ENCODE measurements around the gene FAM187B. TPM values are rescaled to one million over a fixed set of nuclear protein-coding genes. Genes with fewer than 3 reads are reported as not detected.
A peak's percentile ranks its signal among the peaks of the same experiment; 100 is the strongest.

The FAM187B gene
- total RNA-seq: not detected

DNA sequence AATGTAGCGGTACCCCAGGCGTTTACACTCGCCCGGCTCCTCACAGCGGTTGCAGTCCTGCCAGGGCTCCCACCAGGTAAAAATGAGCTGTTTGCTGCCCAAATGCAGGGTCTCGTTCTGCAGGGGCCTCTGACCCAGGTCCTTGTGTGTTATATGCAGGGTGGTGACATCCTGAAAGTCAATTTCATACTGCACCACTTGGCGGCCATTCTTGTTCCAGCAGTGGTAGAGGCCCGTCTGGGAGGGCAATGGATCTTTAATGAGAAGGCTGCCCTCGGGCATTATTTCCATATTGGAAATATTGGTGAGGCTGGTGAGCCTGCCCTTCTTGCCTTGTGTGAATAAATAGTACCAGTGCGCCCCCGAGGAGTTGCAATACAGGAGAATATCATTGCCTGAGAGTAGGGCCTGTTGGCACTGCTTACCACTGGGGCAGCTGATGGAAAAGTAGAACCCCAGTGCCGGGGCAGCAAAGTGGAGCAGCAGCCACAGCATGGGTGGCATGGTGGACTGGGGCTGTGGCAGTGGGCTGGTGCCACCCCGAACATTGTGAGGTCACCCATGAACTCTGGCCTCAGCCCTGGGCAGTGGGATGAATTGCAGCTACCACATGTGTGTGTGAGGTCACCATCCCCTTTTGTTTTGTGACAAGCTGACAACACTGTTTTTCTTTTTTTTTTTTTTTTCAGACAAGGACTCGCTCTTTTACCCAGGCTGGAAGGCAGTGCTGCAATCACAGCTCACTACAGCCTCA, at the start of gene FAM187B:
Gene FAM187B, minus strand, starts transcription at position 563 of the 754 bp plus-strand sequence. Its CDS starts 59 bp downstream, at position 504.
- FAIRE-seq (no peak), DNase-seq (ENCODE audit: low spot score in 2 of 2) (no peak)

DNA sequence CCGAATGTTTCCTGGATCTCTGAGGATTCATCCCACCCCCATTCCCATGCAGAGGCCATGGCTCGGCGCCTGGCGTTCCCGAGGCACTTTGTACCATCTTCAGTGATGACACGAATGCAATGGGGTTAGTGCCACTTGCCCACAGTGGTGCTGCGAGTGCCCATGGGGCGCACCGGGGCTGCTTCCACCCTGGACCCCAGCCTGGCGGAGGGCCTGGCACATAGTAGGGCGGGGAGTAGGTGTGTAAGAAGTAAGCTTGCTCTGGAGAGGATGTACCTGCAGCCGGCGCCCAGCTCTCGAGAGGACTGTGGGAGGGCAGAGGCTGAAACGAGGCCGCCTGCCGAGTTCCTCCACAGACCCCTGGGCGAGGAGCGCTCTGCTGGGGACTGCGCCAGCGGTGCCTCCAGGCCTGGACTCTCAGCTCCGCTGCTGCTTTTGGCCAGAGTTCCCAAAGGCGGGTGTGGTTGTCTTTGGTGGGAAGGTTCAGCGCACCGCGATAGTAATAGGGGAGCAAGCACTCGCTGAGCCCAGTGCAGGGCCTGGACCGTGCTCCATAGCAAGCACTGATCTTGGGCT, 48.3 kb upstream of the FAM187B start:
- FAIRE-seq: no peak
- no peak for DNase-seq (ENCODE audit: low spot score in 2 of 2)

DNA sequence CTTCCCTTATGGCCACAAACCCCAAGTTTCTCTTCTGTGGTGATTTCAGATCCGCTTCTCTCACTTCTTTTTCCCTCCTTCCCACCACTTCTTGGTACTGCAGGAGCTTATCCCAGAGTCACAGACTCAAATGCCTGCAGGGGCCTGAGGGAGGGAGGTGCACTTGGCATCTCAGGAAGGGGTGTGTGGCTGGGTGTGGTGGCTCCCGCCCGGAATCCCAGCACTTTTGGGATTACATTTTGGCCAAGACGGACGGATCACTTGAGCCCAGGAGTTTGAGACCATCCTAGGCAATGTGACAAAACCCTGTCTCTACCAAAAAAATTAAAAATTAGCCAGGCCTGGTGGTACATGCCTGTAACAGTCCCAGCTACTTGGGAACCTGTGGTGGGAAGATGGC, 45.8 kb upstream of the FAM187B start:
- DNase-seq (ENCODE audit: low spot score in 2 of 2) (no peak), FAIRE-seq (no peak)

DNA sequence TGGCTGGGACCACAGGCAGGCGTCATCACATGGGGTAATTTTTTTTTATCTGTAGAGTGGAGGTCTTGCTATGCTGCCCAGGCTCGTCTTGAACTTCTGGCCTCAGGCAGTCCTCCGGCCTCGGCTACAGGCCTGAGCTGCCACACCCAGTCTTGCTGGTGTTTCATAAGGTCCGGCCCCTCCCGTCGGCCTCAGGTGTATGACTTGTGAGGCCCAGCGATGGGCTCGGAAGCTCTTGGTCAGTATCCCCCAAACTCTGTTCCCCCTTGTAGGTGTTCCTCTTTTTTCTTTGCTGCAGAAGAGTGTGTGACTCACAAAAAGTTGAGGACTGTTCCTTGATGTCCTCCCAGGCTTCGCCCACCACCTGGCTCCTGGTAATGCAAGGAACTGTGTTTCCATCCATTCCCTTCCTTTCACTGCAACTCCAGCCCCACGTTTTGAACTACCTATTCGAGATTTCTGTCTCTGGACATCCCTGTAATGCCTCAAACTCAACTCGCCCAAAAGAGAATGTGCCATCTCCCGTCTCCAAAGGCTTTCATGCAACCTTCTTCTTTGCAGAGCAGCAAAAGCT, 45.2 kb upstream of the FAM187B start:
- FAIRE-seq (no peak), DNase-seq (ENCODE audit: low spot score in 2 of 2) (no peak)

DNA sequence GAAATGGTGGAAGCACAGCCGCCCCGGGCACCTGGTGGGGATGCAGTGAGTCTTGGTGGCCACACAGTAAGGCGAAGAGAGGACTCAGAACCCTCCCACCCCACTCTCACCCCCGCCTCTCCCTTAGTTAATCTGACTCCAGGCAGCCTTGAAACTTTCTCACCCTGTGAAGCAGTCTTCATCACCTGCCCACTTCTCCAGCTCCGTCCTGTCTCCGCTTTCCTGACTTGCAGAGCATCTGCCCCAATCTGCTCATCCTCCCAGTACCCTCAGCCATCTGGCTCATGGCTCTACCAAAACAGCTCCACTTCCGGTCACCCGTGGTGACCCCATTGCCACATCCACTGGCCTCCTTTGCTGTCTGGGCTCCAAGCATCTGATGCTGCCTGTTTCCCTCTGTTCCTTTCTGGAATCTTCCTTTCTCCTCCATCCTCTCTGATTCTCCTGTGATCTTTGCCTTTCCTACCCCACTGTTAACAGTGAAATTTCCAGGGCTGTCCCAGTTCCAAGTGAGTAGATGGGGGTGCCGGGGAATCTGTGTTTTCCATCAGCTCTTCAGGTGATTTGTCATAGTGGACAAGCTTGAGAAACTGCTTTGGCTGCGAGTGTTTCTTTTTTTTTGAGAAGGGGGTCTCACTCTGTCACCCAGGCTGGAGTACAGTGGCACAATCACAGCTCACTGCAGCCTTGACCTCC, 44.6 kb upstream of the FAM187B start:
- DNase-seq (ENCODE audit: low spot score in 2 of 2) (no peak), FAIRE-seq (no peak)

DNA sequence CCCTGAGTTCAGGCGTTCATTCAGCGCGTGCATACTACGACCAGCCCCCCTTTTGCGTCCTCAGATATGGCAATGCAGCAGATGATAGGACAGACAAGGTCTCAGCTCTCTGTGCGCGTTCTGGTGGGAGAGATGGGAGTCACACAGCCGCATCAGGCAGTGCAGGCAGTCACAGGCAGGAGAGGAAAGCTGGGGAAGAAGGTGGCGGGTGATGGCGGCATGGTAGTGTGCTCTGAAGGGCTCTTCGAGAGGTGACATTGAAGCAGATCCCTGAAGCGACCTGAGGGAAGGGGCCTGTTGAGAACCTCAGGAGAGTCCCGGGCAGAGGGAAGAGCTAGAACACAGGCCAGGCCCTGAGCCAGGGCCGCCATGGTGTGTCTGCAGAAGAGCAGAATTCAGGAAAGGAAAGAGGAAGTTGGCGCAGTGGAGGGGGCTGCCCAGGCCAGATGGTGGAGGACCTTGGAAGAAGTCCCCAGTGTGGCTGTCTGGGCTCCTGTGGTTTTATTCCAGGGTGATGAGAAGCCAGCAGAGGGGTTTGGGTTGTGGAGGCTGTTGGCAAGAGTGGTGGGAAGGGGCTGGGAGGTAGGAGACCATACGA, 43.7 kb upstream of the FAM187B start:
- no peak for FAIRE-seq
- DNase-seq (ENCODE audit: low spot score in 2 of 2): no peak

DNA sequence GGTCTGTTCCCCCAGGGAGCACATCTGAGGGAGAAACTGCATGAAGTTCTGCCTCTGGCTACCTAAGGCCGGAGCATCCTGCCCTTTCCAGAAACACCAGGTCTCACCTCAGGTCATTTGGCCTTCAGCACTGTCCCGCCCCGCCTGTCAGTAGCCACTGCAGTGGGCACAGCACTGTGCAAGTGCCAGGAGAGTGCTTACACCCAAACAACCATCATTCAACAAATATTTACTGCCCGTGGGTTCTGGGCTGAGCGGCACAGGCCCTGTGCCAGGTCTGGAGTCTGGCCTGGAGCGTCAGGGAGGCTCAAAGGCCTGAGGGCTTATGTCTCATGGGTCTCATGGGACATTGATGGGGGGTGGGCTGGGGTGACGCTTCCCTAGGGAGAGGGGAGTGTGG, 43.0 kb upstream of the FAM187B start:
- DNase-seq (ENCODE audit: low spot score in 2 of 2): no peak
- no peak for FAIRE-seq

DNA sequence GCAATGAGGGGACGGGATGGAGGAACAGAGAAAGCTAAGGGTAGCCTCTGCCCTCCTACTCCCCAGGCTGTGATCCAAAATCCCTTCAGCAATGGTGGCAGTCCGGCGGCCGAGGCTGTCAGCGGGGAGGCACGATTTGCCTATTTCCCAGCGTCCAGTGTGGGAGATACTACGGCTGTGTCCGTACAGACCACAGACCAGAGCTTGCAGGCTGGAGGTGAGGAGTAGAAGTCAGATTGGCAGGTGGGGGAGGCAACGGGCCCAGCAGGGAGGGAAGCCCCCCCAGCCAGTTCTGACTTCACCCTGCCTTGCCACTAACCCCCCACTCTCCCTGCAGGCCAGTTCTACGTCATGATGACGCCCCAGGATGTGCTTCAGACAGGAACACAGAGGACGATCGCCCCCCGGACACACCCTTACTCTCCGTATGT, 41.9 kb upstream of the FAM187B start:
- DNase-seq (ENCODE audit: low spot score in 2 of 2) (no peak), FAIRE-seq (no peak)

DNA sequence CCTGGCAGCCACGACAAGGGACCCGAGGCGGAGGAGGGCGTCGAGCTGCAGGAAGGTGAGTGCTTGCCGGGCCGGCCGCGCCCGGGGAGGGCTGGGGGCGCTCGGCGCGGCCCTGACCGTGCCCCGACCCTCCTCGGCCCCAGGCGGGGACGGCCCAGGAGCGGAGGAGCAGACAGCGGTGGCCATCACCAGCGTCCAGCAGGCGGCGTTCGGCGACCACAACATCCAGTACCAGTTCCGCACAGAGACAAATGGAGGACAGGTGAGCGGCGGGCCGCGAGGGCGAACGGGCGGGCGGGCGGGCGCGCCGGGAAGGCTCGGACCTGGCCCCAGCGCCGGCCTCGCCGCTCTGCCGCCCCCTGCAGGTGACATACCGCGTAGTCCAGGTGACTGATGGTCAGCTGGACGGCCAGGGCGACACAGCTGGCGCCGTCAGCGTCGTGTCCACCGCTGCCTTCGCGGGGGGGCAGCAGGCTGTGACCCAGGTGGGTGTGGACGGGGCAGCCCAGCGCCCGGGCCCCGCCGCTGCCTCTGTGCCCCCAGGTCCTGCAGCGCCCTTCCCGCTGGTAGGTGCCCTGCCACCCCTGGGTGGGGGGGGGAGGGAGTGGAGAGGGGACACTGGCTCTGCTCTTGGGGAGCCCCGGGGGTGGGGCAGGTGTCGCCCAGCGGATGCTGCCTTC, 41.0 kb upstream of the FAM187B start:
- DNase-seq (ENCODE audit: low spot score in 2 of 2) (peak; percentile 79 to 91), FAIRE-seq (no peak)

DNA sequence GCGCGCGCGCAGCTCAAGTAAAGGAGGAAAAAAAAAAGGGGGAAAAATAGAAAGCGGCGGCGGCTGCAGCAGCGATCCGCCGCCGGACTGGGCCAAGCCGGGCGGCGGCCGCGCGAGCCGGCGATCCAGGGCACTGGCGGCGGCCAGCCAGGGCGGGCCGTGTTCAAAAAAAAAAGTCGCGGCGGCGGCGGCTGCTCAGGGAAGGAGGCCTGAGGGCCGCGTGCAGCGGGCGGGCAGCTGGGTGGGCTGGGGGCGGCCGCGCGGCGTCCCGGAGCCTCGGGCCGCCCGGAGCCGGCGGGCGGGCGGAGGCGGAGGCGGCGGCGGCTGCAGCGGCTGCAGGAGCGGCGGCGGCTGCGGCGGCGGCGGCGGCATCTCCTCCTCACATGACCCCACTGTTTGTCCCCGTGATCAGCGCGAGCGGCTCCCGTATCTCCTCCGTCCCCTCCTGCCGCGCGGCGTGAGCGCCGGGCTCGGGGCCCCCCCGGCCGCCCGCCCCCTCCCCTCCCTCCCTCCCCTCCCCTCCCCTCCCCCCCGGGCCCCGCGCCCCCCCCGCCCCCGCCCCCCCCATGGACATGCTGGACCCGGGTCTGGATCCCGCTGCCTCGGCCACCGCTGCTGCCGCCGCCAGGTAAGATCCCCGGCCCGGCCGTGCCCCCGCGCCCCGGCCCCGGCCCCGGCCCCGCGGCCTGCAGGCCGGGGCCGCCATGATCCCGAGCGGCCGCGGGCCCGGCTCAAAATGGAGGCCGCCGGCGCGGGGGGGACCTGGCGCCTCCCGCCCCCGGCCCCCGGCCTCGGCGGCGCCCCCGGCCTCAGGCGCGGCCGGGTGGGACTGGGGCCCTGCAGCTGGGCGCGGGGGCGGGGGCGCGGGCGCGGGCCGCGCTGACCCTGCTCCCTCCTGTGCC, 40.2 kb upstream of the FAM187B start, which contains the start of gene USF2:
Gene USF2, plus strand, starts transcription at position 427 of the 902 bp plus-strand sequence. Its CDS starts 140 bp downstream, at position 567.
- peak; percentile 79 to 91 for DNase-seq (ENCODE audit: low spot score in 2 of 2)
- no peak for FAIRE-seq

DNA sequence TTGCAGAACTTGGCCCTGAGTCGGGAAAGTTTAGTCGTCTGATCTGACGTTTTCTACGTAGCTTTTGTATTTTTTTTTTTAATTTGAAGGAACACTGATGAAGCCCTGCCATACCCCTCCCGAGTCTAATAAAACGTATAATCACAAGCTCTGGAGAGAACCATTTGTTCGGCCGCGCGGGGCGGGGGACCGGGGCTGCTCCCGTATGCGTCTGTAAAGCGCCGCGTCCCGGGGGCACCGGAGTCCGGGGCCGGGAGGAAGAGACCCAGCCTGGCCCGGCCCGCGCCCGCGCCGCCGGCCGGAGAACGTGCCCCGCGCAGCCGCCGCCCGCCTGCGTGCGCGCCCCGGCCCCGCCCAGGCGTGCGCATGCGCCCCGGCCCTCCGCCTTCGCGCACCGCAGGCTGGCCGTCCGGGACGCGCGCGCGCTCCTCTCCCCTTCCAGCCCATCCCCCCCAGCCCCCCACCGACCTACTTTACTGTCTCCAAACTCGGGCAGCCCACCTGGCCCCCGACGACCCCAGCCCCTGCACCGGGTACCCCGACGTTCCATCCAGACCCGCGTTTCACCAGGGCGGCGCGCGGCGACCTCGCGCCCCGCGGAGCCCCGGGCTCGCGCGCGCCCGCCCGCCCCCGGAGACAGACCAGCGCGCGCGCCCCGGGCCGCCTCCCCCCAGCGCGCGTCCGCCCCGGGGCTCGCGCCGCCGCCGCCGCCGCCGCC, 39.4 kb upstream of the FAM187B start:
- no peak for FAIRE-seq
- DNase-seq (ENCODE audit: low spot score in 2 of 2): peak; percentile 95 to 97

DNA sequence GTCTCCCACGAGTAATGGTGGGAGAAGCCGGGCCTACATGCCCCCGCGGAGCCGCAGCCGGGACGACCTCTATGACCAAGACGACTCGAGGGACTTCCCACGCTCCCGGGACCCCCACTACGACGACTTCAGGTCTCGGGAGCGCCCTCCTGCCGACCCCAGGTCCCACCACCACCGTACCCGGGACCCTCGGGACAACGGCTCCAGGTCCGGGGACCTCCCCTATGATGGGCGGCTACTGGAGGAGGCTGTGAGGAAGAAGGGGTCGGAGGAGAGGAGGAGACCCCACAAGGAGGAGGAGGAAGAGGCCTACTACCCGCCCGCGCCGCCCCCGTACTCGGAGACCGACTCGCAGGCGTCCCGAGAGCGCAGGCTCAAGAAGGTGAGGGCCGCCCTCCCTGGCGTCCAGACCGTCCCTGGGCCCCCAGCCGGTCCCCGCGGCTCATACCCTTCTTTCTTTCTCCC, 38.8 kb upstream of the FAM187B start:
- DNase-seq (ENCODE audit: low spot score in 2 of 2): peak in 1 of 2 donors; percentile 66
- no peak for FAIRE-seq

DNA sequence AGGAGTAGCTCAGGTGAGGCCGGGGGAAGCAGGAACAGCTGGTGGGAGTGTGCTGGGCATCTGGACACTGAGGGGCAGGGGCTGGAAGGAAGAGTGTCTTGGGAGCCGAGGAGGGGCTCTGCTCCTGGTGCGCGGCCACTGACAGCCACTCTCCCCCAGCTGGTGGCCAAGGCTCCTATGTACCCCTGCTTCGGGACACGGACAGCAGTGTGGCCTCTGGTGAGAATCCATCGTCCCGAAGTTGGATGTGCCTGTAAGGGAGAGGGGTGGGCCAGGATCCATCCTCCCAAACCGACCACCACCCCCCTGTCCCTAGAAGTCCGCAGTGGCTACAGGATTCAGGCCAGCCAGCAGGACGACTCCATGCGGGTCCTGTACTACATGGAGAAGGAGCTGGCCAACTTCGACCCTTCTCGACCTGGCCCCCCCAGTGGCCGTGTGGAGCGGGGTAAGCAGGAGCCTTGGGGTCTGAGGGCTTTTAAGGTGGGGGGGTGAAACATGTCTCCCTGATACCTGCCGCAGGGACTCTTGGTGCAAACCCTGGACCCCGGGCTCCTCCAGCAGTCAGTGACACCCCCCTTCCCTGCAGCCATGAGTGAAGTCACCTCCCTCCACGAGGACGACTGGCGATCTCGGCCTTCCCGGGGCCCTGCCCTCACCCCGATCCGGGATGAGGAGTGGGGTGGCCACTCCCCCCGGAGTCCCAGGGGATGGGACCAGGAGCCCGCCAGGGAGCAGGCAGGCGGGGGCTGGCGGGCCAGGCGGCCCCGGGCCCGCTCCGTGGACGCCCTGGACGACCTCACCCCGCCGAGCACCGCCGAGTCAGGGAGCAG, 38.2 kb upstream of the FAM187B start:
- no peak for DNase-seq (ENCODE audit: low spot score in 2 of 2)
- no peak for FAIRE-seq

DNA sequence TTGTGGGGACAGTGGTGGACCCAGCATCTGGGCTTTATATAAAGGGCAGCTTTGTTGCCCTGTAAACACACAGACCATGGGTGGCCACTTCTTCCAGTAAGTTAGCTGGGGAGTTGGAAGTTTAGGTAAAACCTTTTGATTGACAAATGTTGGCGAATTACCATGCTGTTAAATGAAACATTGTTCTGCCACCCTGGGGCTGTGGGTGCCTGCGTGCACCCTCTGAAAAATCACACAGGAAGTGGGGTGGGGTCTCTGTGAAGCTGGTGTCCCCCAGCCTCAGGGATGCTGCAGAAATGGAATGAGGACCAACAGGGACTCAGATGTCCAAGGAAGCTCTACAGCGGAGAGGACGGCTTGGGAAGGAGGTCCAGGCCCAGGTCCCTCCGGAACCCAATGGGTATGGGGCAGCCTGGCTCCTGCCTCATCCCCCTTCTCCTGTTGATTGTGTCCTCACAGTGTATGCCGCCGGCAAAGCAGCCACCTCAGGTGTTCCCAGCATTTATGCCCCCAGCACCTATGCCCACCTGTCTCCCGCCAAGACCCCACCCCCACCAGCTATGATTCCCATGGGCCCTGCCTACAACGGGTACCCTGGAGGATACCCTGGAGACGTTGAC, 37.5 kb upstream of the FAM187B start:
- no peak for DNase-seq (ENCODE audit: low spot score in 2 of 2)
- no peak for FAIRE-seq

DNA sequence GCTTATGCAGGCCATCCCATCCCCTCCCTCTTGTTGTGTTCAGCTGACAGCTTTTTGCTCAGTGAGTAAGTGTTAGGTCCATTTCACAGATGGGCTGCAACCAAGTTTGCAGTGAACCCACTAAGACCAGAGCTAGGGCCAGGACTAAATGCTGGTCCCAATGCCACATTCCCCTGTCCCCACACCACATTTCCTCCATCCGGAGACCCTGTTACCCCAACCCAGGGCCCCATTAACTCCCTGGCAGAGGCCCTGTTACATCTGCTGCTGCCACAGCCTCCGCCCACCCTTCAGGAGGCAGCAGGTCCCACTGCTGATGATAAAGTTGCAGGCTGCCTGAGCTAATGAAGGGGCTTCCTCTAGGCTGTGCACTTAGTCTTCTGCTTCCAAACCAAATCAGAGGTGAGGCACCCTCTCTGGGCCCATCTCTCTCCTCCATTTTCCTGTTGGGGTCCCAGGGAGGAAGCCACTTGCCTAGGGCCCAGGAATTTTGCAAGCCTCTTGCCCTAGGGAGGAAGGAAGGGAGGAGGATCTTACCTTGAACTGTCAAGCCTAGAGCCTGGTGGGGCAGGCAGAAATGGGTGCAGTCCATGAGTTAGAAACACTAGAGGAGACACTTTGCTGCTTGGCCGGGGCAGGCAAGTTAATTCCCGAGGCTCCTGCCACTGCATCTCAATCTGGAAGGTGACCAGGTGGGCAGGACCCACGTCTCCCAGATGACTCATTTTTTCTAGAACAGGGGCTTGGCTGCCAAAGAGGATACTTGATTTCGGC, 36.8 kb upstream of the FAM187B start:
- DNase-seq (ENCODE audit: low spot score in 2 of 2) (no peak), FAIRE-seq (no peak)
